GOT3 (cell line): Measurements from ENCODE around the gene RPH3AL.

ENCODE experiments used
- DNase-seq: peaks from one replicate; lab custom pipeline; 2025; ENCODE audit warnings: mixed read lengths; lab: John Stamatoyannopoulos, UW

Gene RPH3AL, protein sequence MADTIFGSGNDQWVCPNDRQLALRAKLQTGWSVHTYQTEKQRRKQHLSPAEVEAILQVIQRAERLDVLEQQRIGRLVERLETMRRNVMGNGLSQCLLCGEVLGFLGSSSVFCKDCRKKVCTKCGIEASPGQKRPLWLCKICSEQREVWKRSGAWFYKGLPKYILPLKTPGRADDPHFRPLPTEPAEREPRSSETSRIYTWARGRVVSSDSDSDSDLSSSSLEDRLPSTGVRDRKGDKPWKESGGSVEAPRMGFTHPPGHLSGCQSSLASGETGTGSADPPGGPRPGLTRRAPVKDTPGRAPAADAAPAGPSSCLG

DNA sequence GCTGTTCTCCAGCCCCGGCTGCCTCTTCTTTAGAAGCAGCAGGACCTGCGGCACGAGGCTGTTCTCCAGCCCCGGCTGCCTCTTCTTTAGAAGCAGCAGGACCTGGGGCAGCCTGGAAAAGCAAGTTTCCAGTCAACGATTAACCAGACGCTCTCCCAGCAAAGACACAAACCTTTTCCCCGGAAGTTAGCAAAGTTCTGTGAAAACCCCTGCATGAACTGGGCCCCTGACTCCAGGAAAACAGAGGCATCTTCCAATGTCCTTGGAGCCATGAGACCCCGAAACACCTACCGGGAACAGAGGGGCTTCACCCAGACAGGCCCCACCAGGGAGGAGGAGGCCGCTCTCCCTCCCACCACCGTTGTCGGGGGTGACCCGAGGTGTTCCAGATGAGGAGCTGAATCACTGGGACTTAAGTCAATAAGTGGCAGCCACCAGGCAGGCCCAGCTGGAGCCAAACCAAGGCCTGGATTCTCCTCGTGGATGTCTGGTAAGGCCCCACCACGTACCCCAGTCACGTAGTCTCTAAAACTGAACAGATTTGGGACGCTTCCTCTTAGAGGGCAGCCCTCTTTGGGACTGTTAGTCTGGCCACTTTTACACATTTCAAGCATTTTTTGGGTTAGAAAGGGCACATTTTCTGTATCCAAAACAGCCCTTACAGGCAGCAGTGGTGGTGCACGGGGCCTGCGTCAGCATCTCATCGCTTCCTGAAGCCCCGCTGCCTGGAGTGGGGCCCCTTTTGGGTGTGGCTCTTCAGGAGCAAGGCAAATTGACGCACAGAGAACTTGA is at the start of gene RPH3AL:
Gene RPH3AL (minus strand): TSS at position 387 of the 792 bp plus-strand sequence. CDS start 25,264 bp downstream, outside the sequence.
- no peak for DNase-seq

DNA sequence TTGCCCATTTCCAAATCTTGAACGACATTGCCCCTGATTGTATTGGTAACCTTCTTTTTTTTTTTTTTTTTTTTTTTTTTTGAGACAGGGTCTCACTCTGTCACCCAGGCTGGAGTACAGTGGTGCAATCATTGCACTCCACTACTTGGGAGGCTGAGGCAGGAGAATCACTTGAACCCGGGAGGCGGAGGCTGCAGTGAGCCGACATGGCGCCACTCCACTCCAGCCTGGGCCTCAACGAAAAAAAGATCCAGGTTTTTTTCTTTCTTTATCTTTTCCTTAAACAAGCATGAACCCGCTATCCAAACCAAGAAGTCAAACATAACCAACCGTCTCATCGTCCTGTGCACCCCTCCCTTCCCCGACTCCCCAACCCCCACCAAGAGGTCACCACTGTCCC is 47.6 kb upstream of the RPH3AL start:
- DNase-seq = no peak

DNA sequence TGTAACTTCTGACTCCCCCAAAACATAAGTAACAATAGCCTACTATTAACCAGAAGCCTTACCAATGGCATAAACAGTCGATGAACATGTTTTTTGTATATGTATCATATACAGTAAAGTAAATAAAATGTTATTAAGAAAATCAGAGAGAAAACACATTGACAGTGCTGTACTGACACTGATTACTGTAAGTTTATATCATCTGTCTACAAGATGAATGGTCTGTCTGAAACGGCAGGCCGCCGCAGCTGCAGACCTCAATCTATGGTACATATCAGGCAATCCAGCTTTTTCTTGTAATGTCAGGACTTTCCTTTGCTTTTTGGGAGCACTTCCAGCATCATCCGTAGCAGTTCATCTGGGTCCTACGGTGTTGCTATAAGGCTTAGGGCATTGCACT is 44.2 kb upstream of the RPH3AL start:
- DNase-seq = no peak

DNA sequence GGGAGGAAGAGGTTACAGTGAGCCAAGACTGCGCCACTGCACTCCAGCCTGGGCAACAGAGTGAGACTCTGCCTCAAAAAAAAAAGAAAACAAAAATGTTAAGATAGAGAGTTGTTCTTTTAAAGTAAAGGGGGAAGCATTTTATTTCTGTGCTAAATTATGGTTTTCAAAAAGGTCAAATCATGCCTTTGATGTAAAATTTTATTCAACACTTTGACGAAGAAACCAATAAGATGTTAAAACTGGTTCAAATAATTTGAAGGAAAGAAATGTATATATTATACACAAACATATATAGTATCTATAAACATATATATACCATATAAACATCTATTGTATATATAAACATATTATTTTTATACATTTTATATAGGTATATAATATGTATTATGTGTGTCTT is 43.4 kb upstream of the RPH3AL start:
- DNase-seq = no peak

DNA sequence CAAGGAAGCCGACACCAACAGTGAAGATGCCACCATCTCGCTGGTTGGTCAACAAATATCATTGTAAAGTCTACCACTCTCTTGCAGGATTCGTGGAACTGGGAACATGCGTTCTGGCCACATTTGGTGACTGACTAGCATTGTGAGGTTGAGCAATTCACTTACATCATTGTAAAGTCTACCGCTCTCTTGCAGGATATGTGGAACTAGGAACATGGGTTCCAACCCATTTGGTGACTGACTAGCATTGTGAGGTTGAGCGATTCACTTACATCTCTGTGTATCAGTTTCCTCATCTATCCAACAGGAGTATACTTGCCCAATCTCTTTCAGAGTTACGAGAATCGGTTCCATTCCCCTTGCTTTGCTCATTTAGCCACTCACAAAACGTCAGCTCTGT is 42.6 kb upstream of the RPH3AL start:
- no peak for DNase-seq

DNA sequence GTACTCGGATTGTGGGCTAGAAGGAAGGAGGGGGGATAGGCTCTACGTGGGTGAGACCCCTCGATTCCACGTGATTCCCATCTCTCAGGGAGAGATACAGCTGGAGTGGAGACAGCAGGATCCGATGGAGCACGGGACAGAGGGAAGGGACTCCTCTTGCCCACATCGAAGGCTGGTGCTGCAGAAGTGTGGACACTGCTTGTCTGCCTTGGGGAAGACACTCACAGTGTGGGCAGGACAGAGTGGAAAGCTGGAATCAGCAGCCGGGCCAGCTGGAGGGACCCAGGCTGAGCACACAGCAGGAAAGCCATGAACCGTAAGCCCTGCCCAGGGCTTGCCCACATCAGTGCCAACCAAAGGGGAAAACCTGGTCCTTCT is 42.1 kb upstream of the RPH3AL start:
- no peak for DNase-seq

DNA sequence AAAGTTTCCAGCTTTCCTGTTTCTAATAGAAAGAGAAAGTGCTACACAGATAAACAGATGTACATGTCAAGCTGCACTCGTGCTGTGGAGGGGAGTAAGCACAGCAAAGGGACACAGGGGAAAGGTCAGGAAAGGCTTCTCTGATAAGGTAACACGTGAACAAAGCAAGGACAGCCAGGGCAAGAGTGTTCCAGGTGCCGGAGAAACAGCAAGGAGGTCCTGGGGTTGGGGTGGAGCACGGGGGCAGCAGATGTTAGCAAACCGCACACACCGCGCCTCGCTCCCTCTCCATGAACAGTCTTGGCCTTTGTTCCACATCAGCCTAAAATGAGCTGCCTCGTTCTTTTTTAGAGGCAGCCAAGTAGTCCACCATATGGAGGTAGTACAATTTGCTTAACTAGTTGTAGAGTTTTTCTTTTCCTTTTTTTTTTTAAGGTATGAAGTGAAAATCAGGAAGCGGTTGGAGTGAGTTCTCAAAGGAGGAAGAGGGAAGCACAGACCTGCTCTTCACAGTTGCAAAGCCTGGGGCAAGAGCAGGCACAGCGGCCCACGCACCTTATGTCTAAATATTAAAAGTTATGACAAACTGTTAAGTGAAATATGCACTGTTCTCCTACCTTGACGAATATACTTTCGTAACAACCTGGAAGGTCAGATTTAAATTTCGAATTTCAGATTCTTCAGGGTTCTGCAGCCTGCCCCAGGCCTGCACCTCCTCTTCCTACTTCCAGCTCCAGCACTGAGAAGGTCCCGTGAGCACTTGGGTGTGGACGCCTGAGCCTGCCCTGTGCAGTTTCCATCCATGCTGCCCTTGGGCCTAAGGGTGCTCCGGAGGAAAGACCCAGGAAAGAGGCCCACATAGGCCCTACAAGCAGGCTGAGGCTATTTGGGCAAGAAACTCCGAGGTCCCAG is 41.5 kb upstream of the RPH3AL start:
- no peak for DNase-seq

DNA sequence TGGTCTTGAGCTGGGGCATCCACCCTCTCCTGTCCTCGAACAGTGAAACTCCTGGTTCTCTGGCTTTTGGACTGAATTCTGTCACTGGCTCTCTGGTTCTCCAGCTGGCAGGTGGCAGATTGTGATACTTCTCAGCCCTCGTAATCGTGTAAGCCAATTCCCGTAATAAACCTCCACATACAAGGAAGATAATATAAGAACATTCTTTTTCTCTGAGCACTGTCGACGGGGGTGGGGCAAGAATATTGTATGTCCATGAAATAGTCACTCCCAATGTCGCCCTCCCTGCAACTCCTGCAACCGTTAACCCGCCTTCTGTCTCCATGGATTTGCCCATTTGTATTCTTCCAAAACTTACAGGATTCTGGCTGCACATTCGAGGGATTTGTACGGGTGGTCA is 39.2 kb upstream of the RPH3AL start:
- DNase-seq = no peak

DNA sequence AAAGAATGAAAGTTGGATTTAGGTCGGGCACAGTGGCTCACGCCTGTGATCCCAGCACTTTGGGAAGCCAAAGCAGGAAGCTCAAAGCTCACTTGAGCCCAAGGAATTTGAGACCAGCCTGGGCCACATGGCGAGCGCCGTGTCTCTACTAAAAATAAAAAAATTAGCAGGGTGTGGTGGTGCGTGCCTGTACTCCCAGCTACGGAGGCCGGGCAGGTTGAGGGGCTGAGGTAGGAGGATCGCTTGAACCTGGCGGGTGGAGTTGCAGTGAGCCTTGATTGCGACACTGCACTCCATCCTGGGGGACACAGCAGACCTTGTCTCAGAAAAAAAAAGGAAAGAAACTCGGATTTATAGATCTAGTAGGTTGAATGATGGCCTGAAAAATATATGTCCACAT is 37.4 kb upstream of the RPH3AL start:
- DNase-seq = no peak

DNA sequence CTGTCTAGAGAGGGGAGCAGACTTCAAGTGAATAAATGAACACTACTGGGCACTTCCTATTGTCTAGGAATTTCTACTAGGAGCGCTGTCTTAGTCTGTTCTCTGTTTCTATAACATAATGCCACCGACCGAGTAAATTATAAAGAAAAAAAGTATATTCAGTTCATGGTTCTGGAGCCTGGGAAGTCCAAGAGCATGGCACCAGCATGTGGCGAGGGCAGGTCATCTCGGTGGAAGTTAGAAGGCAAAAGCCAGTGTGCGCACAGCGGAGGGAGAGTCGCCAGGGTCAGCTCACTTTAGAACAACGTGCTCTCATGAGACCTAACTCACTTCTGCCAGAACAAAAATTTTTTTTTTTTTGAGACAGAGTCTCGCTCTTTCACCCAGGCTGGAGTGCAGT is 35.5 kb upstream of the RPH3AL start:
- no peak for DNase-seq

DNA sequence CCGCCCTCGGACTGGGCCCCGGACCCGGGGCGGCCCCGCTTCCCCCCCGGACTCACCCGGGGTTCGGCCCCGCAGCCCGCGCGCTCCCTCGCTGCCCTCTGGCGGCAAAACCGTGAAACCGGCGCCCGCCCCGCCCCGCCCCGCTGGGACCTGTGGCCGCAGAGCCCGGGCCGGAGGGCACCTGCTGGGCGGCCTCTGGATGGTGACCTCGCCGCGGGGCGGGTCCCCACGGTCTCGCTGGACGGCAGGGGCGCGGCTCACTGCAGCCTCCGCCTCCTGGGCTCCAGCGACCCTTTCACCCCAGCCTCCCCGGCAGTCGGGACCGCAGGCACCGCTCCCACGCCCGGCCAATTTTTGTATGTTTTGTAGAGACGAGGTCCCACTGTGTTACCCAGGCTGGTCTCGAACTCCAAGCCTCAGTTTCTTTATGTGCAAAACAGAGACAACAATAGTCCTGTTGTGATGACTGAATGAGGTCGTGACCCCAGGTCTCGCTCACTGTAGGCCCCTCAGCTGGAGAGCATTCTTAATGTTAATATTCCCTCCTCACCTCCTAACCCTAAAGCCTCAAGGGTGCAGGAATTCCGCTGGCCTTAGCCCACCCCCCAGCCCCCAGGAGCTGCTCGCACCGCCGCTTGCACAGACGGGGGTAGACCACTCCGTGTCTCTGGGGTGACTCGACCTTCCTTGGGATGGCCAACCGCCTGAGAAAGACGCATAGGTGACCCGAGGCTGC is 33.7 kb upstream of the RPH3AL start:
- DNase-seq = peak; percentile 18

DNA sequence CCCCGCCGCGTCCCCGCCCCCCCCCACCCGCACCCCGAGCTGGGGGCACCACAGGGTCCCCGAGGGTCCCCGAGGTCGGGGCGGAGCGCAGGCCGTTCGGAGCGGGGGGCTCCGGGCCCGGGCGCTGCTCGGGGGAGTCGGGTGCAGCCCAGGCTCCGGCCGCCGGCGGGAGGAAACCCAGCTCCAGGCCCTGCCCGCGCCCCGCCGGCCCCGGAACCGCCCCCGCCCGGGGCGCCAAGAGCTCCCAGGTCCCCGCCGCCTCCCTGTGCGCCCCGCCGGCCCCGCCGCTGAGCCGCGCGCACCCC is 33.2 kb upstream of the RPH3AL start:
- DNase-seq = no peak

DNA sequence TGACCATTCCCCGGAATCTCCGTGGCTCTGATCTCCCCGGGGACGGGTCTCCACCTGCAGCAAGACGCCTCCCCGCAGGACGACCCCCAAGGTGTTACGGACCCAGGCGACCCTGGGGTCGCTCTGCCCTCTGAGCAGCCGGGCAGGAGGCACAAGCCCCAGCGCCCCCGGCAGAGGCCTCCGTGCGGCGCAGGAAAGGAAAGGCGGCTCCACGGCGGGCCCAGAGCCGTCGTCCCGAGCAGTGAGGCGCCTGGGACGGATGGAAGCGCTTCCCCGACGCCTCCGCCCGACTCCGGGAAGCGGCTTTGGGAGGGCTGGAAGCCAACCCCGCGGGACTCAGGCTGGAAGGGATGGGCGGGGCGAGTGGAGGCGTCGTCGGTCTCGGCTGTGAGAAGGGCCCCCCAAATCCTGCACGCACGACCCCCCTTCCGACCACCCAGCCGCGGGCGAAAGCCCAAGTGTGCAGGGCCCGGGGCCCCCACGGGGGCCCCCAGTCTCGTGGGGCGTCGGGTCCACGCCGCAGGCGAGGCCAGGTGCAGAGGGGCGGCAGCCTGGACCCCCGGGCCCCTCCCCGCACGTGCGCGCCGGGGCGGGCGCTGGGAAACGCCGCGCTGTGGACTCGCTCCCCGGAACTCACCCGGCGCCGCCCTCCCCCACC is 32.7 kb upstream of the RPH3AL start:
- no peak for DNase-seq

DNA sequence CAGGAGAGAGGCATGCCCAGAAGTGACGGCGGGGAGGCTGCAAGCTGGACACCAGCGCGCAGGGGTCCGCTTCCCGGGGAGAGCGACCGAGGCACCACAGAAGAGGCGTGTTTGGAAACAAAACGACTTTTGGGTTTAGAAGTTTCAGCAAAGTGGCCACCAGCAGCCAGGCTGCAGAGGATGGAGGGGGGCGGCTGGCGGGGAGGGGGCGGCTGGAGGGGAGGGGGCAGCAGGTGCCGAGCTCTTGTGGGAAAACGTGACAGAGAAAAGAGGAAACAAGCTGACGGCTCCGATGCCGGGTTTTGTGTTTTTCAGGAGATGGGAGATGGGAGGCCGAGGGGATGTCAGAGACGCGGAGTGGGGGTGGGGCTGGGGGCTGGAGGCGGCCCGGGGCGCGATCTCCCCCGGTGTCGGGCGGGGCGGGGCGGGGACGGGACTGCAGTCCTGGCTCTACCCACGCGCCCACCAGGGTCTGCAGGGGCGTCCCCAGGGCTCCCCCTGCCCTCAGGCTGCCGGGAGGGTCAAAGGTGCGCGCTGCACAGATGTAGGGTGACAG is 32.1 kb upstream of the RPH3AL start:
- no peak for DNase-seq

DNA sequence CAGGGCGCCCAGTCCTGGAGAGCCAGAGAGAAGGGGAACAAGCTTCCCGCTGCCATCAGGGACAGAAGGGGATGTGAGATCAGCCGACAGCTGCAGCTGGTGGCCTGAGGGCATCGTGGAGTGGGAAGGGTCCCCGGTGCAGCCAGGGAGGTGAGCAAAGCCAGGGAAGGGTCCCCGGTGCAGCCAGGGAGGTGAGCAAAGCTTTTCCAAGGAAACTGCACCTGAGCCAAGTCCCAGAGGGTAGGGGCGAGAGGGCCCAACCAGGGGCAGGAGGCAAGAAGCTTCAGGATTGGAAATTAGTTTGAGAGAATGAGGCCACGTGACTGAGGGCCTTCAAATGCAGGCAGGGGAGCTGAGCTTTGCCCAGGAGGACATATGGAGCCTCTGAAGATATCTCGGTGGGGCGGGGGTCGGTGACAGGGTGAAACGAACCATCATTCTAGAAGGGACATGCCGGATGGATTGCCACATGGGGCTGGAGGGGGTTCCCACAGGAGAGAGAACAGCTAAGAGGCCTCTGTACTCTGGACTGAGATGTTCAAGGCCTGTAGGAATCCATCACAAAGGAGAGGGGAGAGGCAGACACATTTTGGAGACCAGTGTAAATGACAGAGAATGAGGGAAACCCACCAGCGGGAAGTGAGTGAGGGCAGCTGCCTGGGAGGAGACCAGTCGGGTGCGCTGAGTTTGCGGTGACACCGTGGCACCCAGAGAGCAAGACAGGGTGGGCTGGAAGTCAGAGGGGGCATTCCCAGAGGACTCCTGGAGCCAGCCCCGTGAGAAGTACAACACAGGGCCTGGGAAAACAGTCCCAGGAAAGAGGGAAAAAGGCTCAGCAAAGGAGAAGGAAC is 31.4 kb upstream of the RPH3AL start:
- DNase-seq = no peak

DNA sequence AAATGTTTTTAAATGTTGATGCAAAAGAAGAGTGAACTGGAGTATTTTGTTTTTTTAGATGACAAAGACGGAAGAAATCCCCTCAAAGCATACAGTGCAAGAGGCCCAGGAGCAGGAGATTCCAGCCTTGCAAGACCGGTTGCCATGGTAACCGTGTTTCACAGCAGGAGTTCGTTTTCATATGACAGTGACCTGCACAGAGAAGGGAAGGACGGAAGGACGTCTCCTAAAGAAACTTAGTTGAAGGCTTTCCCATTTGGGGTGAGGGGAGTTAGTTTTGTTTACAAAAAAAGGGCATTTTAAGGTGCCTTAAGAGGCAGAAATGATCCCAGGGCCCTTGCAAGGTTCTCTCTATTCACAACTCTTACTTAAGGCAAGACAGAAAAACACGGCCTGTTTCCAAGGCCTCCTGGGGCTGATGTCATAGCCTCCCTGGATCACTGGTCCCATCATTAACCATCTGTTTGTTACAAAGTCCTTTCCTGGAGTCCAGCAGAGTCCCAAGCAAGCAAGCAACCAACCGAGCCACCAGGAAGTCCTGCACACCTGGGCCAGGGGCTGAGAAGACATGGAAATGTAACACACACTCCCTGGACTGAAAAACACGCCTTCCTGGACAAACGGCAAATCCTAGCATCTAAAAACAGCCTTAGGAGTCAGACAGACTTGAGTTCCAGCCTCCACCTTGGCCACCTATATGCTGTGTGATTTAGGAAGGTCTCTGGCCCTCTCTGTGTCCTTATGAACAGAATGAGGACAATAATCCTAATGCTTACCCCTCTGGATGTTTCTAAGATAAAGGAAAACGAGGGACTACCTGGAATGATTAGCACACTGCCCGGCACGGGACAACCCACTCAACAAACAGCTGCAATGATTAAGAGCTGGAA is 30.3 kb upstream of the RPH3AL start:
- peak; percentile 21 for DNase-seq

DNA sequence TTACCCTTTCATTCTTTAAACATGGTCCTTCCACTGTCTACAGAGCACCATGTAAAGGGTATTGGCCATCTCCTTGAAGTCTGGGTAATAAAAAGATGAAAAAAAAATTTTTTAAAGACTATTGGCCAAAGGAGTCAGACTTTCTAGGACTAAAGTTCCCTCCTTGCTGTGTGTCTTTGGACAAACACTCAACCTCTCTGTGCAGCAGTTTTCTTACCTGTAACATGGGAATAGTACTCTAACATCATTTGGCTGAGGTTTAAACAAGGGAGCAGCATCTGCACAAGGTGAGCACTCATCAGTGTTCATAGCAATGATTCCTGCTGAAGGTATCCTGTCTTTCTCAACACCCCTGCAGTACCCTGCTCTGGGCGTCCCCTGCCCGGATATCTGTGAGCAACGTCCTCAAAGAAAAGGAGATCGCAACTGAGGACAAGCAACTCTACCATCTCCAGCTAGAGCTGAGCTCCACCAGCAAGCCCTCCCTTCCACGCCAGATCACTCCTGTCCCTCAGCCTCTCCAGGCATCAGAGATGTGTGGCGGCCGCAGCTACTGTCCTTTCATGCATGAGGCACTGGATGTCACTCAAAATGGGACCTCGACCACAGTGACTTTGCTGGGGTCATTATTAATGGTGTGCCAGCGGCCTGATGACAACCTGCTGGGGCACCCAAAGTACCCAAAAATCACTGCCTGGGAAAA is 29.5 kb upstream of the RPH3AL start:
- DNase-seq = no peak

DNA sequence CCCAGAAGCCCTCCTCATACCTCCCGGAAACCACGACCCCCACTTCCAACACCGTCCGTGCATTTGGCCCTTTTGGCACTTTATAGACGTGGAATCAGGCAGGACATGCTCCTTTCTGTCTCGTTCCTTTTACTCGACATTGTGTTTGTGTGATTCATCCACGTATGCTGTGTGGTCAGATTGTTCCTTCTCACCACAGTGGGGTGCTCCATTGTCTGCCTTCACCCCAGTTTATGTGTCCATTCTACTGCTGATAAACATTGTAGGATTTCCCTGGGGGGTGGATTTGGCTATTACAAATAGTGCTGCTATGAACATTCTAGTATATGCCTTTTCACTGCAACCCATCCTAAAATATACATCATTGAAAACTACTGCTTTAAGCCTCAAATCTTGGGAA is 28.9 kb upstream of the RPH3AL start:
- DNase-seq = no peak
